Endometrium (tissue), 2 donors: ENCODE data around the gene ST3GAL5.

Source experiments
- FAIRE-seq: peaks from 2 replicates; lab custom pipeline; 2012; peaks lifted over from hg19 to GRCh38; lab: Jason Lieb, UNC
- donor health status: control.
- donor health status: control.

The ST3GAL5 gene

DNA sequence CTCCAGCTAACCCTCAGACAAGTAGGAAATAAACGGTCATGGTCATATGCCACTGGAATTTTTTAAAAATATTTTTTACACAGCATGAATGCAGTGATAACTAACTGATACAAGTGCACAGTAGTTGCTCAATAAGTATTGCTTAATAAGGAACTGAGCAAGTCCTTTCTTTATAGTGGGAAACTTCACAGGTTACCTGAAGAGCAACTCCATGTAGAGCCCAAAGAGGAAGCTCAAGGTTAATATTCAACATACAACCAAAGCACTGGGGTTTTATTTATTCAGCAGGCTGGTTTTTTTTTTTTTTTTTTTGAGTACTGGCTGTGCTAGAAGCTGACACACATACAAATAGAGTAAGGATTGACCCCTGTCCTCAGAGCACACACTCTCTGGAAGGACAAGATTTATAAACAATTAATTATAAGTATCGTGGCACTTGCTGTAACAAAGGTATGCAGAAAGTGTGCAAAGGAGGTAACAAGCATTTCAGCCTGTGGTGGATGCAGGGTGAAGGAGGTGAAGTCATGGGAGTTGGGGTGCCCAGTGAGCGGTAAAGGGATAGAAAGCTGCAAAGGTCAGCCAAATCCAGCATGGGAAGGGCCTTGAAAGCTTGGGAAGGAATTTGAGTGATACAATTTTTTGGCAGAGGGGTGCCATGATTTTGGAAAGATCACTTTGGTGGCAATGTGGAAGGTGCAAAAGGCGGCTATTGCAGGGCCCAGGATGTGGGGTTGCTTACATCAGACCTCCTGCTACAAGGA lies 82.3 kb downstream of the ST3GAL5 start:
- FAIRE-seq = no peak

DNA sequence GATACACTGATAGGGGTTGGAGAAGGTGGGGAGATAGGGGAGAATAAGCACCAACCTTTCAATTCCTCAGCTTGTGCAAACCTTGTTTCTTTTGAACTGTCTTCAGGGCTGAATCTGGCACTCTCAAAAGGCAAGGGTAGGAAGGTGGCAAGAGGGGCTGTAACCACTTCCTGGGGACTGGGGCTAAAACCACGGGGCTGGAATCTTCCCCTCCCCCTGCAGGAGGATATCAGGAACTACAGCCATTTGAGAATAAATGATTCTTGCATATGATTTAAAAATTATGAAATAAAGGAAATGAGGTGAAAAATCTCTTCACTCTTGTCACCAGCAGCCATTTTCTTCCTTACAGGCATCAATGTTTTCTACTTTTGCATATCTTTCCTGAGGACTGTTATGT lies 84.2 kb downstream of the ST3GAL5 start:
- no peak for FAIRE-seq

DNA sequence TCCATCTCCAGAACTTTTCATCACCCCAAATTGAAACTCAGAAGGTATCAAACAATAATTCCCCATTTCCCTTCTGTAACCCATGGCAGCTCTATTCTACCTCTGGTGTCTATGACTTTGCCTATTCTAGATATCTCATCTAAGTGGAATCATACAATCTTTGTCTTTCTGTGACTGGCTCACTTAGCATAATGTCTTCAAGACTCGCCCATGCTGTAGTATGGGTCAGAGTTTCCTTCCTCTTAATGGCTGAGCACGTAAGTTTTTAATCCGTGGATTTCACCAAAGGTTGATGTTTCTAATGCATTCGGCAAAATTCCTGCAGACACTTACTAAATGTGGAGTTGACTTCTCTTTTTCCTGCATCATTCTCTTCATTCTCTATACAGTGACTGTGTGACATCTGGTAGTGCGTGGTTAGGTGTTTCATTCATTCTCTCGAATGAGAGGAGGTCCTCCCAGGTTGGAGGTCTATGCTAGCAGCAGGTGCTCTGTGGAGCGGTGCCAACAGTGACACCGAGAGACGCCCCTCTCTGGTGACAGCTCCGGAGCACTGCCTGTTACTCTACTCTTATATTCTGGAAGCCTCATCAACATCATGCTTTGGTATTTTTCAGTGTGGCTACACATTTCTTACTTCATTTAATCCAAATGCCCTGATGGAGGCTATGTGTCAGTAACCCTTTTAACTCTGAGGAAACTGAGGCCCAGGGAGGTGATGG lies 84.9 kb downstream of the ST3GAL5 start:
- no peak for FAIRE-seq

DNA sequence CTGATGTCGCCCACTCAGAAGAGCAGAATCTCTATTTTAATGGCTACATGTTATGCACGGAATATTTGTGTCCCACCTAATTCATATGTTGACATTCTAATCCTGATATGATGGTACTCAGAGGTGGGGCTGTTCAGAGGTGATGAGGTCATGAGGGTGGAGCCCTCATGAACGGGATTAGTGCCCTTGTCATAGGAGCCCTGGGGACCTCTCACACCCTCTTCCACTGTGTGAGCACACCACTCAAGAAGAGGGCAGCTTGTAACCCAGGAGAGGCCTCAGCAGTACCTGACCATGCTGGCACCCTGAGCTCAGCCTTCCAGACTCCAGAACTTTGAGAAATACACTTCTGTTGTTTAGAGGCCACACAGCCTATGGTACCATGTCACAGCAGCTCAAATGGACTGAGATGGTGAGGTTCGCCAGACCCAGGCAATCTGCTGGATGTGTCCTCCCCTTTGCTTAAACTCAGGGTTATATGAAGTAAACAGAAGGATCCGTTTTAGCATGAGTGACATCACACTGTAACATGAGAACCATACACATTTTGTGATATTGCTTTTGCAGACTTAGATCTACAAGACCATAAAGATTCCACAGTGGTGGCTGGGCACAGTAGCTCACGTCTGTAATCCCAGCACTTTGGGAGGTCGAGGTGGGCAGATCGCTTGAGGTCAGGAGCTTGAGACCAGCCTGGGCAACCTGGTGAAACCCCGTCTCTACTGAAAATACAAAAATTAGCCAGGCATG lies 86.3 kb downstream of the ST3GAL5 start:
- FAIRE-seq = no peak

DNA sequence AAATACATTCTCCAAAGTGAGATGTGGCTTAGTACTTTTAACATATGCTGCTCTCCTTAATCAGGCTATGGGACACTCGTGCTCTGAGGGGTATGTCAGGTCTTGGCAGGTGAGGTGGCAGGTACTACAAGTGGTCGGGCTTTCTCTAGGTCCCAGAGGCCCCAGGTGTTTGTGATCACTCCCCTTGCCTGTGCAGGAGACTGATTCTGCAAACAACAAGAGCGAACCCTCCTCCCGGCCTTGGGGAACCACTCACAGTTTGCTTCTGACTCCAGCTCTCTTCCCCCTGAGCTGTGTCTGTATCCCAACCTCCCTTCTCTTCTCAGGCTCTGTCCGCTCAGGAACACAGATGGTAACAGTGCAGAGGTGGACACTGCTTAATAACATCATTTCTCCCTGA lies 86.9 kb downstream of the ST3GAL5 start:
- FAIRE-seq = no peak

DNA sequence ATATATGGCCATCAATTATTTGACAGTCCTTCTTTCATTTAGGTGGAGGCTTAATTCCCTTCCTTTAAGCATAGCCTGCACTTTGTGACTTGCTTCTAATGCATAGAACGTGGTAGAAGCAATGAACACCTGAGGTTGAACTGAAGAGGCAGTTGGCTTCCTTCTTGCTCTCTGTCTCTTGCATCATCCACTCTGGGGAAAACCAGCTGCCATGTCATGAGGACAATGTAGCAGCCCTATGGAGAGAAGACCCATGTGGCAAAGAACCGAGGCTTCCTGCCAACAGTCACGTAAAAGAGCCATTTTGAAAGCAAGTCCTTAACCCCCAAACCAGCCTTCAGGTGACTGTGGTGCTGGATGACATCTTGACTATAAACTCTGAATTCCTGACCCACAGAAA lies 88.2 kb downstream of the ST3GAL5 start:
- FAIRE-seq = no peak

DNA sequence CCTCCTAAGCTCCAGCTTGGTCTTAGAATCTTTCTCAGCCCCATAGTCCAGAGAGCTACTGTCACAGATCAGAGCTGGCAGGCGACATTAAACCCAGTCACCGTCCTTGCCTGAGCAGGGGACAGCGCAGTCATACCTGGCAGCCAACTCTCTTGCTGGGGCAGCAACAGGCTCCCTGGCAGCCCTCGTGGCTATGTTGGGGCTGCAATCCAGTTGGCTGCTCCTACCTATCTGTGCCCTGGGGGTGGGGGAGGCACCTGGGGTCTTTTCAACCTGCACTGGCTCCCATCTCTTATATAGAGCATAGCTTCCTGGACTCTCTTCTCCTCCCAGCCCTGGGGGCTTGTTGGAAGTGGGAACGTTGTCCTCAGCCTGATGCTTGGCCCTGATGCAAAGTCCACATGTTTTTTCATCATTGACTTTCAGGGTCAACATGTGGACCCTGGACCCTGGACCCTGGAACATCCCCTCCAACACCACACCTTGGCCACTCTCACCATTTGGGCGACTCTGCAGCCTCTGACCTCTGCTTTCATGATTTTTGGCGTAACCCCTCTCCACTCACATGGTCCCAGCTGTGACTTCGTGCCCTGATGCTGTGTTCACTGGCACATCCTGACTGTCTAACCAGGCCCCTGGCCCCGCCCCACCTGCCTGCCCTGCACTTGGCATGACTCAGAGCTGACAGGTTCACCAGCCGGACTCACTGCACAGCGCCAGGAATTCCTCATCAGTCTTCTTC lies 89.4 kb downstream of the ST3GAL5 start:
- FAIRE-seq = no peak

DNA sequence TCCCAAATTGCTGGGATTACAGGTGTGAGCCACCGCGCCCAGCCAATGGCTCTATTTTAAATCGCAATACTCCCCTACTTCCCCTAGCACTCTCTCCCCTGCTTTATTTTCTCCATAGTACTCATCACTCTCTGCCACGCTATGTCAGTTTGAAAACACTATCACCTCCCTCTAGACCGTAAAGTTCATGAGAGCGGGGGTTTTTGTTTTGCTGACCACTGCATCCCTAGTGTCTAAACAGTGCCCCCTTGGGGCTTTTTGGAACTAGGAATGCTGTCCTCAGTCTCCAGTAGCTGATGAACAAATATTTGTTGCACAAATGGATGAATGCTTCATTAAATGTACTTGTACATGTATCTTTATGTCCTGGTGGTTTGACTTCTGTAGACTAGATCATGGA lies 90.9 kb downstream of the ST3GAL5 start:
- FAIRE-seq = no peak

DNA sequence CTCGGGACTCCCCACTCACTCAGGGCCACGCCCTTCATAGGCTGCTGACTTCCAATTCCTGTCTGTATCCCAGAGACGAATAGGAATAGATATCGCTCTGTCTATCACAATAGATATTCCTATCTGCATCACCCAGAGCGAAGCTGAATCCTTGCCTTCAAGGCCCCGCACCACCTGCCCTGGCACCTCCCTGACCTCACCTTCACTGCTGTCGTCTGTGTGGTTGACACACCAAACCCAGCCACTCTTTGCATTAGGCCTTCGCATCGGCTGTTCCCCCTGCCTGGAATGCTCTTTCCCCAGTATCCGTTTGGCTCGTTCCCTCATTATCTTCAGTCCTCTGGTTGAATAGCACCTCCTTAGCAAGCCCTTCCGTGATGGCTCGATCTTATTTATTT lies 91.5 kb downstream of the ST3GAL5 start:
- no peak for FAIRE-seq

DNA sequence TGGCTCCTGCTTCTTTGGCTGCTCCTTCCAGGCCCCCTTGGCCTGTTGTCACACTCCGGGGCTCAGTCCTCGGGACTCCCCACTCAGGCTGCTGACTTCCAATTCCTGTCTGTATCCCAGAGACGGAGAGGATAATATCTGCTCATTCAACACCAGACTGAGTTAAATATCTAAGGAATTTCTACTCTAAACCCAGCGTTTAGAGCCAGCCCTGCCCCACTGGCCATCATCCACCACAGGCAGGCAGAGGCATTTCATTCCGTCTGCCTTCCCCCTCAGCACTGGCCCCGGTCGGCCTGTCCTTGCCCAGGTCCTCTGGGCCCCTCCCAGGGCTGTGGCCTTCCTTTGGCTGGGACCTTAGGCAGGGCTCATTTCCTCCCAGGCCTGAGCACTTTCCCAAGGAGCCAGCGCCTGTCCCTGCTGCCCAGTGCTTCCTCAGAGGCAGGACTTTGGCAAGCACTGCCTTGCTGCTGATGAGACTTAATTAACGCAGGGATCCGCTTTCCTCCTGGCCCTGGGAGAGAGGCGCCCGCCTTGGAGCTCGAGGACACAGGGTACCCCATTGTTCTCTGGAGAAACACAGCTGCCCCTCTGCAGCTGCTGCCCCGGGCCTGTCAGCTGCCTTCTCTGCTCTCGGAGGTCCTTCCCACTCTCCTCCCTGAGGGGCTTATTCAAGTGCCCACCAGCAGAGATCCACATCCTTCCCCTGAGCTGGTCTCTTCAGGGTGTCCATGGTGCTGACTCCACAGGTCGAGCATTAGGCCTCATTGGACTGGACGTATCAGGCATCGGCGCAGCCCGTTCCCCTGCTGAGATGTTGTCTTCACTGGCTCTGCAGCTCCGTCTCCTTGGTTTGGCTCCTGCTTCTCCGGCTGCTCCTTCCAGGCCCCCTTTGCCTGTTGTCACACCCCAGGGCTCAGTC lies 92.2 kb downstream of the ST3GAL5 start:
- no peak for FAIRE-seq

DNA sequence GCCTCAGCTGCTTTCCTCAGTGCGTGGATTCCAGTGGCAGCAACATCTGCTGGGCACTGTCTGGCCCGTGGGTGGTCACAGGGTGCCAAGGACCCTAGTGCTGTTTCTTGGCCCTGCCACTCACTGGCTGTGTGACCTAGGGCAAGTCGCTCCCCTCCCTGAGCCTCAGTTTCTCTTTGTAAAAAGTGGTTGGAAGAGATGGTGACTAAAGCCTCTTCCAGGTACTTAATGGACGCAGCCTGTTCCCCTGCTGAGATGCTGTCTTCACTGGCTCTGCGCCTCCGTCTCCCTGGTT lies 92.8 kb downstream of the ST3GAL5 start:
- FAIRE-seq = no peak

DNA sequence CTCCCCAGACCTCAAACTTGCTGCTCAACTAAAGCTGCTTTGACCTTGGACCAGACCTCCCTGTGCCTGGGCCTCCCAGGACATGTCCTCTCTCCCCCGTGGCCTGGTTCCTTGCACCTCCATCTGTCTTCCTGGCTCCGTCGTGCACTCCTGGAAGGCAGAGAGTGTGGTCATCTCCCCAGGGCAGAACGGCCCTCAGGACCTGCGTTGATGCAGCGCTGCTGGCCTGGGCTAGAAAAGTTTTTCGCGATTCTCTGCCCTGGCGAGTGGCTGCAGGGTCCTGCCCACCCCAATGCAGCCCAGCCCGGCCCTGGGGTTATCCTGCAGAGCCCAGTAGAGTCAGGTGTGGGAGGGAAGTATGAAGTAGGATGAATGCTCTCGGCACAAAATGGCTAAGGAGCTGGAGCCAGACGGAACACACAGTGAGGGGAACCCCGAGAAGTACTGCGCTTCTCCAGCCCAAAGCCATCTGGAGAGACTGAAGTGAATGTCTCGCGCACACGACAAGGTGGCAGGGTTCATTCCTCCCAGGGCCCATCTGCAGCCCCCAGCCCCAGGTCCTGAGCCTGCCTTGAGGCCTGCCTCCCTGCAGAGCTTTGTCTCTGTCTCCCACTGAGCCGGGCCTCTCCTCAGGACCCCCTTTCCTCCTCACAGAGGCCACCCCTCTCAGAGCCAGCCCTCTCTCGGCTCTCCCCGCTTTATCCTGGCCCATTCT lies 93.3 kb downstream of the ST3GAL5 start:
- no peak for FAIRE-seq

DNA sequence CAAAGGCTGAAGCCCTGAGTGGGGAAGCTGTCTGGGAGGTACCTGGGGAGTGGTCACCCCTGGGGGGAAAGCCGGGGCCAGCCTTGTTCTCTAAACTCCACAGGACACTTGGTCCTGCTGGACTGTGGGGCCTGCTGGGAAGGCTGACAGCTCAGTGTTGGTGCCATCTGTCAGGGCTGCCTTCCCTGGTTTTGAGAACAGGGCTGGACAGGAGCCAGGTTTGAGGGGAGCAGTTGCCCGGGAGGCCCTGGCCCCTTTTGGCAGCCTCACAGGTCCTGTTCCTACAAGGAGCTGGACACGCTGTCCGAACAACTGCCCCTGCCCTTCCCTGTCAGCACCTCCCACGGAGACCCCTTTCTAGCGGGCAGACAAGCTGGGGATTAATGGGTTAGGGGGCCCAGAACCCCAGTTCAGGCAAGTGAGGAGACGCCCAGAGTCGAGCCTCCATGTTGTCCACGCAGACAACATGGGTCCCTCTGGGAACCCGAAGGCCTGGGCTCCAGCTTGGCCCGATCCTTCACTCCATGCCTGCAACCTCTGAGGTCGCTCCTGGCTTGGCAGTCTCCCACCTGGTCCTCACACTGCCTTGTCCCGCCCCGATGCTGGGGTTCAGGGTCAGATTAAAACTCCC lies 94.2 kb downstream of the ST3GAL5 start:
- FAIRE-seq = no peak

DNA sequence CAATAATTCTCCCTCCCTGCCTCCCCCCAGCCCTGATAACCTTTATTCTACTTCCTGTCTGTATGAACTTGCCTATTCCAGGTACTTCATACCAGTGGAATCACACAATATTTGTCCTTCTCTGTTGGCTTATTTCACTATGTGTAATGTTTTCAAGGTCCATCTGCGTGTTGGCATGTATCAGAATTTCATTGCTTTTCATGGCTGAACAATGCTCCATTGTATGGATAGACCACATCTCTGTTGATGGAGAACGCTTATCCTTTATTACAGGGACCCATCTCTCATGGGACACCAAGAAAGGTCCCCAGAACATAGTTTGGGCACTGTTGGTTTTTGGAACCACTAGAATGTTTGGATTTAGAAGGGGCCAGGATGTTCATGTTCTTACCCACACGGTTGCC lies 94.8 kb downstream of the ST3GAL5 start:
- no peak for FAIRE-seq

DNA sequence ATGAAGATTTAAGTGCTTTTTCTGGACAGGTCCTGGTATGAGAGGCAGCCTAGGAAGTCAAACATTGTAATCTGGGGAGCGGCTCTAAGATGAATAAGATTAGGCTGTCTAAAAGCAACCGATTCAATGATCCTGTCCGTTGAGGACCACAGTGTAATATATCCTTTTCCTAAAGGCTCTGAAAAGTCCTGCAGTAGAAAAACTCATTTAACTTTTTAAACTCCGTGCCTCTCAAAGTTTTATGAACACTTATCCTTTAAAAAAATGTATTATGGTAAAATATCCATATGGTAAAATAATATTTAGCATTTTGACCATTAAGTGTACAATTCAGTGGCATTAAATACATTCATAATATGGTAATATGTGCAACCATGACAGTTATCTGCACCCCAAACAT lies 95.2 kb downstream of the ST3GAL5 start:
- FAIRE-seq = peak; percentile 48

DNA sequence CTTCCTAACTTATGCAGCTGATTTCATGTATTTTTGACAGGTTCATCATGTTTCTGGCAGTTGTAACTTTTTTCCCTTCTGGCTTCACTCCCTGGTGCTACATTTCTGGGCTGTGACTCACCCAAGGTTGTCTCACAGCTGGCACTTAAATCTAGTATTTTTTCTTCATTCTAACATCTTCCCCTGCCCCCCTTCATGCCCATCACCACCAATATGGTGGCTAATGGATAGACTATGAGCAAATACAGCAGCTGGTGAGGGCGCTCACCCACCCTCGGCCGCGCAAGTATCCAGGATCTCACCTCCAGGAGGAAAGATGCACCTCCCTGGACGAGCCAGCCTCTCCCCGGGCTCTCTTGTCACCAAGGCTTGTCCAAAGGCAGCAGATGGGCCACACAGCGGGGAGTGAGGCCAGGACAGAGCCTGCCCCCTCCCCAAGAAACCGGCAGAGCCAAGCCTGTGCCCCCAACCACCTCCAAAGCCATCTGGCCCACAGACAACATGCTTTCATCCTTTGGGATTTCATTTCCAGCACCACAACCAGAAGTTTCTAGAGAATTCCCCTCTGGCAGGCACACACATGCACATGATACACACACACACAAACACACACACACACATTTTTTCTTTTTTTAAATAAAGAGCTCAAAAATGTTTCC lies 95.9 kb downstream of the ST3GAL5 start:
- no peak for FAIRE-seq

DNA sequence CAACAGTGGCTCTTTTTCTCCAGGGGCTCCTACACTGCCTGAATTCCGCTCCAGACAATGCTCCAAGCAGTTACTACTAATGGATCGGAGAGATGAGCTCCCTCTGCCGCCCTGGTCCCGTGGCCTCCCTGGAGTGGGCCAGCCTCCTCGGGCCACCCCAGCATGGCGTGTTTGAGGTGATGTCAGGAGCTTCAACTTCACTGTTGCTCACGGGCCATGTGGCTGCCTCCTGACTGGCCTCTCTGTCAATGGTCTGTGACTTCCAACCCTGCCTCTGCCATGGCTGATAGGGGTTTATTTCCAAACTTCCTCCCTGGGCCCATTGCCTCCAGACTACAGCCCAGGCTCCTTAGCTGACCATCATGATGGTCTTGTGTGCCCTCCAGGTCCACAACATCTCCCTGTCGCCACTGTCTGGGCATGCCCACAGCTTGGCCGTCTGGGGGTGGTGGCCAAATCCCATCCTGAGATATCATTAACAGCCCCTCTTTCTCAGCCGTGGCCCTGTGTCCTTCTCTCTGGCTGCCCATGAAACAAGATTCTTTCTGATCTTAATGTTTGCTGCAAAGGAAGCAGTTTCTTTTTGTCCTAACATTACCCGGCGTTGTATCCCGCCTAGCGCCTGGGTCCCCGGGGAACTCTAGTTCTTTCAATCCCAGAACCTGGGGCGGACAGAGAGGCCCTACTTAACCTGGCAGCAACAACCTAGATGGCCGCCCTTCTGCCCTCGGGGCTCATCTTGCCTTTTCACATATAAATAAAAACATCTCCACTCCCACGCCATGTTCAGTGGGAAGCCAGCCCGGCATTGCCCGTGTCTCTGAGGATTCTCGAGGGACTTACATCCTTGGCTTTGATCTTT lies 96.9 kb downstream of the ST3GAL5 start:
- FAIRE-seq = no peak

DNA sequence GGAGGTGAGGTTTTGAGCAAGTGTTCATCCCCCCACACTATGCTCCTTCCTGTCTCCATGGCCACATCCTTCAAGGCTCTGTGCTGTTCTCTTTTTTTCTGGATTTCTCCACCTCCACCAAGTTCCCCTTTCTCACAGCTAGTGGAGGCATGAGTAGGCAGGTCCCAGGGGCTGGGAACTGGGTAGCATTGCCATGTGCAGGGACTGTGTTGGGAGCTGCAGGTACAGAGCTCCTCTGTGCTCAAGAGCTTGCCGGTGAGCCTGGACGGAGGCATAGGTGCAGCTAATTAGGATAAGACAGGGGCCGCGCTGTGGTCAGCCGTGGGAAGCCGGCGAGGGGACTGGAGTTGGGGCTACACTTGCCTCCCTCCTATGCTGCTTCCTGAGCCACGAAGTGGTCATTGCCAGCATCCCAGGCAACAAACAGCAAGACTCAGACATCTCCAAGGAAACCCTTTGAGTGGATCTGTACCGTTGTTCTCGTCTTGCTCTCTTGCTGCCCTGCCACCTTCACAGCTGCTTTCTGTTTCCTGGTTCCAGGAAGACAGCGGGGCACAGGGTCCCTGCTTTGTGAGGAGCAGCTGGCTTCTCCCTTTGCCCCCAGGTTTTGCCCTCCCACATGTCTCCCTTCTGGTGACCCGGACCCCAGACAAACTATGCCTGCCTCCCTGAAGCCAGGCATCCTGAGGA lies 98.1 kb downstream of the ST3GAL5 start:
- FAIRE-seq = no peak
